Activated T-cell treated with anti-CD3 and anti-CD28 coated beads, Interleukin-2, amount 50 U/mL, for 24 hours (primary cell): ENCODE data around the gene CATSPER4.
A peak's percentile ranks its signal among the peaks of the same experiment; 100 is the strongest.

Source experiments
- DNase-seq: peaks from one replicate; pipeline ENCODE4 v3.0.0-alpha.2; 2020
- H3K27ac Mint-ChIP-seq: 2 replicates; pipeline ENCODE4 v1.8.0; 2020; ENCODE audit warnings: mild to moderate bottlenecking, mixed read lengths
- H3K27me3 Mint-ChIP-seq: 2 replicates; pipeline ENCODE4 v1.8.0; 2020; ENCODE audit warnings: mixed read lengths
- H3K36me3 Mint-ChIP-seq: 2 replicates; pipeline ENCODE4 v1.8.0; 2020; ENCODE audit warnings: low read depth, mixed read lengths
- H3K4me1 Mint-ChIP-seq: 2 replicates; pipeline ENCODE4 v1.8.0; 2020; ENCODE audit warnings: low read depth, mixed read lengths
- H3K4me3 Mint-ChIP-seq: 2 replicates; pipeline ENCODE4 v1.8.0; 2020; ENCODE audit warnings: mild to moderate bottlenecking, moderate library complexity, mixed read lengths
- H3K9me3 Mint-ChIP-seq: 2 replicates; pipeline ENCODE4 v1.8.0; 2020; ENCODE audit warnings: mixed read lengths

Gene CATSPER4

GRCh38 chr1:26171084-26172072 lies 19.0 kb upstream of the CATSPER4 start, which contains the start of gene ZNF593OS:
TSS of gene ZNF593OS (minus strand) at chr1:26171832. CDS start at chr1:26171661, 171 bp downstream.
- H3K27me3 Mint-ChIP-seq, result no peaks in the 10 kb centered on the region
- peaks cover 12% of the 10 kb centered on the region for H3K4me1 Mint-ChIP-seq
- H3K9me3 Mint-ChIP-seq, result no peaks in the 10 kb centered on the region
- H3K36me3 Mint-ChIP-seq, result peaks cover 31% of the 10 kb centered on the region
- peak within 1 kb of the TSS; percentile 88 for H3K4me3 Mint-ChIP-seq
- H3K27ac Mint-ChIP-seq, result peak within 1 kb of the TSS; percentile 64
- no peak for DNase-seq

- Mint-ChIP-seq H3K4me3 (no peak overlapping the region), H3K36me3 (peaks cover 24% of the 10 kb centered on the region), H3K9me3 (no peaks in the 10 kb centered on the region), H3K4me1 (peaks cover 11% of the 10 kb centered on the region), H3K27ac (no peak overlapping the region), H3K27me3 (no peaks in the 10 kb centered on the region)
- DNase-seq, result no peak
Observed at GRCh38 chr1:26175346-26175745, 15.1 kb upstream of the CATSPER4 start.

- H3K4me1 Mint-ChIP-seq, result peaks cover 7% of the 10 kb centered on the region
- H3K36me3 Mint-ChIP-seq, result peaks cover 7% of the 10 kb centered on the region
- H3K4me3 Mint-ChIP-seq, result no peak within 1 kb of the TSS
- H3K27ac Mint-ChIP-seq, result no peak within 1 kb of the TSS
- DNase-seq, result no peak
- no peaks in the 10 kb centered on the region for H3K9me3 Mint-ChIP-seq
- H3K27me3 Mint-ChIP-seq, result no peaks in the 10 kb centered on the region
Observed at GRCh38 chr1:26177182-26177684, 13.2 kb upstream of the CATSPER4 start, which contains the start of gene CNKSR1. TSS of gene CNKSR1 (plus strand) at chr1:26177491. CDS start at chr1:26177548, 57 bp downstream.

- DNase-seq, result no peak
- Mint-ChIP-seq H3K36me3 (no peaks in the 10 kb centered on the region), H3K4me1 (peaks cover 5% of the 10 kb centered on the region), H3K27ac (no peak overlapping the region), H3K27me3 (no peaks in the 10 kb centered on the region), H3K4me3 (no peak overlapping the region), H3K9me3 (no peaks in the 10 kb centered on the region)
Observed at GRCh38 chr1:26180010-26180506, 10.3 kb upstream of the CATSPER4 start.

GRCh38 chr1:26181586-26182382 lies 8.6 kb upstream of the CATSPER4 start:
- Mint-ChIP-seq H3K4me3 (no peak overlapping the region), H3K4me1 (peaks cover 5% of the 10 kb centered on the region), H3K27ac (no peak overlapping the region), H3K27me3 (no peaks in the 10 kb centered on the region), H3K36me3 (no peaks in the 10 kb centered on the region), H3K9me3 (no peaks in the 10 kb centered on the region)
- DNase-seq, result no peak

GRCh38 chr1:26182383-26182696 lies 8.1 kb upstream of the CATSPER4 start:
- H3K36me3 Mint-ChIP-seq, result no peaks in the 10 kb centered on the region
- H3K27me3 Mint-ChIP-seq, result no peaks in the 10 kb centered on the region
- peaks cover 5% of the 10 kb centered on the region for H3K4me1 Mint-ChIP-seq
- no peak for DNase-seq
- H3K4me3 Mint-ChIP-seq, result no peak overlapping the region
- no peaks in the 10 kb centered on the region for H3K9me3 Mint-ChIP-seq
- no peak overlapping the region for H3K27ac Mint-ChIP-seq

GRCh38 chr1:26184086-26184485 lies 6.3 kb upstream of the CATSPER4 start:
- Mint-ChIP-seq H3K36me3 (no peaks in the 10 kb centered on the region), H3K4me1 (peaks cover 5% of the 10 kb centered on the region), H3K4me3 (no peak overlapping the region), H3K9me3 (no peaks in the 10 kb centered on the region), H3K27me3 (no peaks in the 10 kb centered on the region), H3K27ac (no peak overlapping the region)
- no peak for DNase-seq

GRCh38 chr1:26184883-26185282 lies 5.5 kb upstream of the CATSPER4 start:
- no peak overlapping the region for H3K27ac Mint-ChIP-seq

GRCh38 chr1:26187882-26188281 lies 2.5 kb upstream of the CATSPER4 start:
- DNase-seq, result no peak
- Mint-ChIP-seq H3K9me3 (no peaks in the 10 kb centered on the region), H3K36me3 (no peaks in the 10 kb centered on the region), H3K4me3 (no peak overlapping the region), H3K27ac (no peak overlapping the region), H3K27me3 (no peaks in the 10 kb centered on the region), H3K4me1 (no peaks in the 10 kb centered on the region)

More at GRCh38 chr1:26184883-26185282, 5.5 kb upstream of the CATSPER4 start:
- H3K4me3 Mint-ChIP-seq, result no peak overlapping the region
- H3K36me3 Mint-ChIP-seq, result no peaks in the 10 kb centered on the region
- H3K27me3 Mint-ChIP-seq, result no peaks in the 10 kb centered on the region
- DNase-seq, result no peak
- no peaks in the 10 kb centered on the region for H3K9me3 Mint-ChIP-seq
- H3K4me1 Mint-ChIP-seq, result peaks cover 5% of the 10 kb centered on the region

GRCh38 chr1:26188477-26188876 lies 1.9 kb upstream of the CATSPER4 start:
- no peak for DNase-seq
- H3K4me1 Mint-ChIP-seq, result no peaks in the 10 kb centered on the region
- H3K27ac Mint-ChIP-seq, result no peak overlapping the region
- no peaks in the 10 kb centered on the region for H3K36me3 Mint-ChIP-seq
- no peak overlapping the region for H3K4me3 Mint-ChIP-seq
- H3K27me3 Mint-ChIP-seq, result no peaks in the 10 kb centered on the region
- H3K9me3 Mint-ChIP-seq, result no peaks in the 10 kb centered on the region

- Mint-ChIP-seq H3K4me3 (no peak overlapping the region), H3K27ac (no peak overlapping the region), H3K4me1 (no peaks in the 10 kb centered on the region), H3K36me3 (no peaks in the 10 kb centered on the region), H3K27me3 (no peaks in the 10 kb centered on the region), H3K9me3 (no peaks in the 10 kb centered on the region)
- DNase-seq, result no peak
Observed at GRCh38 chr1:26189331-26189730, 1.1 kb upstream of the CATSPER4 start.

GRCh38 chr1:26189751-26190275 lies 589 bp upstream of the CATSPER4 start:
- H3K36me3 Mint-ChIP-seq, result no peaks in the 10 kb centered on the region
- no peaks in the 10 kb centered on the region for H3K9me3 Mint-ChIP-seq
- H3K4me3 Mint-ChIP-seq, result no peak overlapping the region
- no peak for DNase-seq
- no peaks in the 10 kb centered on the region for H3K27me3 Mint-ChIP-seq
- H3K4me1 Mint-ChIP-seq, result no peaks in the 10 kb centered on the region
- H3K27ac Mint-ChIP-seq, result no peak overlapping the region

- DNase-seq, result no peak
- Mint-ChIP-seq H3K27me3 (no peaks in the 10 kb centered on the region), H3K9me3 (no peaks in the 10 kb centered on the region), H3K4me1 (no peaks in the 10 kb centered on the region), H3K4me3 (no peak overlapping the region), H3K36me3 (no peaks in the 10 kb centered on the region), H3K27ac (no peak overlapping the region)
Observed at GRCh38 chr1:26191739-26192138, 1.3 kb downstream of the CATSPER4 start.

GRCh38 chr1:26195805-26196204 lies 5.4 kb downstream of the CATSPER4 start:
- H3K9me3 Mint-ChIP-seq, result no peaks in the 10 kb centered on the region
- H3K36me3 Mint-ChIP-seq, result no peaks in the 10 kb centered on the region
- H3K4me3 Mint-ChIP-seq, result no peak overlapping the region
- peaks cover 7% of the 10 kb centered on the region for H3K4me1 Mint-ChIP-seq
- DNase-seq, result no peak
- no peak overlapping the region for H3K27ac Mint-ChIP-seq
- H3K27me3 Mint-ChIP-seq, result no peaks in the 10 kb centered on the region
